HepG2 (cell line): ENCODE results near the gene FITM1. TPM values are rescaled to one million over a fixed set of nuclear protein-coding genes. Genes with fewer than 3 reads are reported as not detected.

Source experiments
- ATAC-seq: fragments of 200-7000 bp; cut with Tn5 transposase; 3 replicates; pipeline ENCODE4 v1.9.1; 2020; ENCODE audit warnings: mild to moderate bottlenecking, moderate library complexity
- BruUV-seq: library from RNA; stranded (reverse); fragments of 400-500 nt; replicated peaks from 2 replicates; lab custom pipeline; 2021; lab: Mats Ljungman, UMichigan
- CTCF ChIA-PET: fragments of 300-600 bp; formaldehyde crosslinking; extraction: SDS; loops from one replicate; lab custom pipeline; 2021; ENCODE audit warnings: low total read pairs, inconsistent platforms, low intra/inter-chr PET ratio; lab: Yijun Ruan, JAX
- POLR2A ChIA-PET: fragments of 350-600 bp; sonication (Branson Sonifier 250); formaldehyde crosslinking; loops from one replicate; lab custom pipeline; 2020; ENCODE audit warnings: antibody characterized with exemption, inconsistent platforms; lab: Yijun Ruan, JAX
- DNase-seq: peaks from one replicate; pipeline ENCODE4 v3.0.0-alpha.2; 2015; ENCODE audit warnings: low spot score
- FAIRE-seq: peaks from 3 replicates; lab custom pipeline; 2011; peaks lifted over from hg19 to GRCh38; lab: Jason Lieb, UNC
- H2AFZ ChIP-seq: one replicate; pipeline ENCODE4 v1.6.1; 2011; ENCODE audit warnings: low read length, inconsistent platforms
- H3K27ac ChIP-seq: fragments of 300-600 bp; 3 replicates; pipeline ENCODE4 v1.8.0; 2011; ENCODE audit warnings: mixed run types, mild to moderate bottlenecking, mixed read lengths, low read length, inconsistent platforms; ENCODE audit not compliant: insufficient read depth; ENCODE audit errors: extremely low read length
- H3K27me3 ChIP-seq, 2 experiments: fragments of 200-600 bp in 1 of 2; 2 replicates in 1 of 2; 3 replicates in 1 of 2; pipeline versions ENCODE4 v1.6.0 to v1.8.0; 2011; ENCODE audit warnings: low read length in 2 of 2, mild to moderate bottlenecking in 2 of 2, moderate library complexity in 2 of 2, inconsistent platforms in 1 of 2; ENCODE audit not compliant: insufficient read depth in 2 of 2, control insufficient read depth in 1 of 2
- H3K36me3 ChIP-seq, 2 experiments: fragments of 200-600 bp in 1 of 2; replicated peaks in 1 of 2; 2 replicates in 1 of 2; 3 replicates in 1 of 2; pipeline versions ENCODE4 v1.5.1 to v1.8.0; 2011; ENCODE audit warnings: low read length in 2 of 2, inconsistent platforms in 1 of 2; ENCODE audit not compliant: insufficient read depth in 2 of 2, control insufficient read depth in 1 of 2
- H3K4me1 ChIP-seq: 2 replicates; pipeline ENCODE4 v1.5.1; 2012; ENCODE audit warnings: low read length, inconsistent platforms; ENCODE audit not compliant: insufficient read depth
- H3K4me2 ChIP-seq: 2 replicates; pipeline ENCODE4 v1.6.0; 2011; ENCODE audit warnings: low read depth, low read length, inconsistent platforms
- H3K4me3 ChIP-seq, 3 experiments: fragments of 200-600 bp in 1 of 3; sonication (generic), shearing (Covaris generic) in 1 of 3; replicated peaks in 1 of 3; 2 replicates each; pipeline ENCODE4 v1.5.1; 2011 to 2016; ENCODE audit warnings: low read length in 3 of 3, inconsistent platforms in 2 of 3, low read depth in 2 of 3, mild to moderate bottlenecking in 2 of 3, control low read depth in 1 of 3, mixed read lengths in 1 of 3; ENCODE audit not compliant: insufficient read depth in 1 of 3
- H3K79me2 ChIP-seq: one replicate; pipeline ENCODE4 v1.6.1; 2011; ENCODE audit warnings: low read length, inconsistent platforms; ENCODE audit not compliant: insufficient read depth
- H3K9ac ChIP-seq: 2 replicates; pipeline ENCODE4 v1.6.0; 2011; ENCODE audit warnings: mild to moderate bottlenecking, low read depth, low read length, inconsistent platforms; ENCODE audit not compliant: insufficient read depth
- H3K9me3 ChIP-seq: 2 replicates; pipeline ENCODE4 v1.5.1; 2012; ENCODE audit warnings: mild to moderate bottlenecking, low read length
- H4K20me1 ChIP-seq: 2 replicates; pipeline ENCODE4 v1.6.0; 2011; ENCODE audit warnings: inconsistent platforms, mild to moderate bottlenecking, low read length, moderate library complexity; ENCODE audit not compliant: insufficient read depth
- KLF16 ChIP-seq, 2 experiments: sonication (generic) in 1 of 2; formaldehyde crosslinking in 1 of 2; IDR thresholded peaks; 2 replicates each; pipeline versions ENCODE4 v1.6.1 to v1.8.0; 2016 to 2023; ENCODE audit warnings: missing genetic modification reagents in 2 of 2, missing compliant biosample characterization in 1 of 2
- RBFOX2 ChIP-seq: fragments of 200-400 bp; formaldehyde crosslinking; IDR thresholded peaks from 2 replicates; pipeline ENCODE4 v1.6.1; 2017; ENCODE audit warnings: low read depth, mild to moderate bottlenecking, low read length
- RFX1 ChIP-seq: fragments of 450-650 bp; IDR thresholded peaks from 2 replicates; pipeline ENCODE4 v1.6.1; 2017
- SALL1 ChIP-seq: sonication (generic); formaldehyde crosslinking; IDR thresholded peaks from 2 replicates; pipeline ENCODE4 v1.8.0; 2022; ENCODE audit warnings: mild to moderate bottlenecking, missing genetic modification reagents
- SNAI1 ChIP-seq: sonication (generic); formaldehyde crosslinking; IDR thresholded peaks from 2 replicates; pipeline ENCODE4 v1.5.0; 2020; ENCODE audit warnings: mild to moderate bottlenecking, missing genetic modification reagents, borderline replicate concordance
- ZGPAT ChIP-seq: IDR thresholded peaks from 2 replicates; pipeline ENCODE4 v1.6.1; 2016; ENCODE audit warnings: mild to moderate bottlenecking
- ZNF281 ChIP-seq: sonication (generic); formaldehyde crosslinking; IDR thresholded peaks from 2 replicates; pipeline ENCODE4 v1.4.0; 2020; ENCODE audit warnings: missing genetic modification reagents, borderline replicate concordance
- ZNF570 ChIP-seq: sonication (generic); formaldehyde crosslinking; IDR thresholded peaks from 2 replicates; pipeline ENCODE4 v1.4.0; 2020; ENCODE audit warnings: mild to moderate bottlenecking, missing genetic modification reagents, borderline replicate concordance
- WGBS: methylation state at CpG from one replicate; pipeline ENCODE4 v1.1.6; 2017; ENCODE audit warnings: low lambda C conversion rate; 5-methylcytosine and 5-hydroxymethylcytosine counted together
- in situ Hi-C: cut with HindIII; loops from 2 replicates; pipeline ENCODE4 v1.10.0; 2017; ENCODE audit warnings: low pct_unique_long_range_greater_than_20kb; ENCODE audit not compliant: extremely low pct_ligation_motif_present
- intact Hi-C: fragments of 100-400 bp; cut with micrococcal nuclease; formaldehyde crosslinking; loops from one replicate; pipeline ENCODE4 v1.10.0; 2022; ENCODE audit not compliant: unreplicated experiment
- polyA plus RNA-seq, 8 experiments: library from polyadenylated mRNA; depleted of rRNA in 3 of 8; stranded (reverse) in 7 of 8; unstranded in 1 of 8; fragments of >200 nt; fragmentation: Illumina TruSeq in 4 of 8; extraction: Trizol in 4 of 8; gene quantifications; 2 replicates each; pipeline versions ENCODE4 v1.2.1 to v1.2.3, GENCODE V29; 2011 to 2016; ENCODE audit warnings: low read depth in 4 of 8, missing spikeins in 1 of 8, mixed read lengths in 1 of 8; ENCODE audit not compliant: insufficient read depth in 1 of 8
- total RNA-seq, 5 experiments: library from RNA; depleted of rRNA; stranded (reverse); fragments of >200 nt; fragmentation: Illumina TruSeq; extraction: Trizol; gene quantifications; 2 replicates each; pipeline ENCODE4 v1.2.3, GENCODE V29; 2016; ENCODE audit warnings: low read depth in 1 of 5
- TF ChIP-seq, protein P1 (sequence below): sonication (generic); formaldehyde crosslinking; IDR thresholded peaks from 2 replicates; pipeline ENCODE4 v1.4.0; 2020; ENCODE audit warnings: missing genetic modification reagents
- TF ChIP-seq, protein P2 (sequence below): sonication (generic); formaldehyde crosslinking; IDR thresholded peaks from 2 replicates; pipeline ENCODE4 v1.5.1; 2020; ENCODE audit warnings: mild to moderate bottlenecking, missing genetic modification reagents, moderate library complexity

Gene FITM1
- total and polyA plus RNA-seq, 2 of the 13 experiments (the other 11 are each of a cell fraction or from before 2014, with no cell fraction given): 2.7 to 5.8 TPM

DNA sequence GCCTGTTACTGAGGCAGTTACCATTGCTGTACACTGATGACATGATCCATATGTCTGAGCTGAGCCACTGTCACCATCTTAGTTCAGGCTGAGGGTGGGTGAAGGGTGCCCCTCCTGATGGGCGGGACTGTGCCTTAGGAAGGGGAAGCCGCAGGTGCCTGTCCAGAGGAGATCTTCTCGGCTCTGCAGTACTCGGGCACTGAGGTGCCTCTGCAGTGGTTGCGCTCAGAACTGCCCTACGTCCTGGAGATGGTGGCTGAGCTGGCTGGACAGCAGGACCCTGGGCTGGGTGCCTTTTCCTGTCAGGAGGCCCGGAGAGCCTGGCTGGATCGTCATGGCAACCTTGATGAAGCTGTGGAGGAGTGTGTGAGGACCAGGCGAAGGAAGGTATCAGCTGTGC, 20.5 kb downstream of the FITM1 start (continued):
- TF ChIP-seq ZNF281 (CRISPR knock-in tag): no peak
- no peak for TF ChIP-seq ZNF570
- TF ChIP-seq RFX1: peak; percentile 39; the same call in 1 of the 2 replicates
- peak in 1 of 2 experiments; percentile 52; a peak in 1 of 4 replicates for TF ChIP-seq KLF16 (CRISPR knock-in tag; IDR thresholded peaks at IDR 0.05)

- Histone ChIP-seq H3K79me2 (peaks cover 20% of the 10 kb centered on the region), H3K9me3 (no peaks in the 10 kb centered on the region), H3K27me3 (no peaks in the 10 kb centered on the region; a peak in 1 of 5 replicates), H4K20me1 (peaks cover 7% of the 10 kb centered on the region), H3K36me3 (peaks cover 49 to 57% of the 10 kb centered on the region in 2 experiments), H2AFZ (no peak overlapping the region), H3K4me1 (peaks cover 20% of the 10 kb centered on the region), H3K27ac (no peak overlapping the region), H3K4me2 (no peak overlapping the region), H3K9ac (no peak overlapping the region), H3K4me3 (no peak overlapping the region)
- WGBS: 96% methylated on average over 16 of the region's 16 CpGs
- BruUV-seq: no TSS peak
- intact Hi-C loops (no loop called here), in situ Hi-C loops (no loop called here)
- ChIA-PET POLR2A (interaction anchor here (1.3 to 11.8 kb wide), 5 partner anchors 8 to 37 kb away, joined by 3 to 233 read pairs (median 22); partner anchors contain the start of genes DCAF11, EMC9, IRF9 and NRL), CTCF (no interaction called here)
- no peak for ATAC-seq
- no peak for DNase-seq
- no peak for FAIRE-seq
- TF ChIP-seq, protein P1, sequence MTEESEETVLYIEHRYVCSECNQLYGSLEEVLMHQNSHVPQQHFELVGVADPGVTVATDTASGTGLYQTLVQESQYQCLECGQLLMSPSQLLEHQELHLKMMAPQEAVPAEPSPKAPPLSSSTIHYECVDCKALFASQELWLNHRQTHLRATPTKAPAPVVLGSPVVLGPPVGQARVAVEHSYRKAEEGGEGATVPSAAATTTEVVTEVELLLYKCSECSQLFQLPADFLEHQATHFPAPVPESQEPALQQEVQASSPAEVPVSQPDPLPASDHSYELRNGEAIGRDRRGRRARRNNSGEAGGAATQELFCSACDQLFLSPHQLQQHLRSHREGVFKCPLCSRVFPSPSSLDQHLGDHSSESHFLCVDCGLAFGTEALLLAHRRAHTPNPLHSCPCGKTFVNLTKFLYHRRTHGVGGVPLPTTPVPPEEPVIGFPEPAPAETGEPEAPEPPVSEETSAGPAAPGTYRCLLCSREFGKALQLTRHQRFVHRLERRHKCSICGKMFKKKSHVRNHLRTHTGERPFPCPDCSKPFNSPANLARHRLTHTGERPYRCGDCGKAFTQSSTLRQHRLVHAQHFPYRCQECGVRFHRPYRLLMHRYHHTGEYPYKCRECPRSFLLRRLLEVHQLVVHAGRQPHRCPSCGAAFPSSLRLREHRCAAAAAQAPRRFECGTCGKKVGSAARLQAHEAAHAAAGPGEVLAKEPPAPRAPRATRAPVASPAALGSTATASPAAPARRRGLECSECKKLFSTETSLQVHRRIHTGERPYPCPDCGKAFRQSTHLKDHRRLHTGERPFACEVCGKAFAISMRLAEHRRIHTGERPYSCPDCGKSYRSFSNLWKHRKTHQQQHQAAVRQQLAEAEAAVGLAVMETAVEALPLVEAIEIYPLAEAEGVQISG: no peak
- TF ChIP-seq SALL1 (CRISPR knock-in tag): no peak; the same call in 1 of the 2 replicates
- TF ChIP-seq RBFOX2: peak; percentile 57
- no peak for TF ChIP-seq SNAI1
- TF ChIP-seq, protein P2, sequence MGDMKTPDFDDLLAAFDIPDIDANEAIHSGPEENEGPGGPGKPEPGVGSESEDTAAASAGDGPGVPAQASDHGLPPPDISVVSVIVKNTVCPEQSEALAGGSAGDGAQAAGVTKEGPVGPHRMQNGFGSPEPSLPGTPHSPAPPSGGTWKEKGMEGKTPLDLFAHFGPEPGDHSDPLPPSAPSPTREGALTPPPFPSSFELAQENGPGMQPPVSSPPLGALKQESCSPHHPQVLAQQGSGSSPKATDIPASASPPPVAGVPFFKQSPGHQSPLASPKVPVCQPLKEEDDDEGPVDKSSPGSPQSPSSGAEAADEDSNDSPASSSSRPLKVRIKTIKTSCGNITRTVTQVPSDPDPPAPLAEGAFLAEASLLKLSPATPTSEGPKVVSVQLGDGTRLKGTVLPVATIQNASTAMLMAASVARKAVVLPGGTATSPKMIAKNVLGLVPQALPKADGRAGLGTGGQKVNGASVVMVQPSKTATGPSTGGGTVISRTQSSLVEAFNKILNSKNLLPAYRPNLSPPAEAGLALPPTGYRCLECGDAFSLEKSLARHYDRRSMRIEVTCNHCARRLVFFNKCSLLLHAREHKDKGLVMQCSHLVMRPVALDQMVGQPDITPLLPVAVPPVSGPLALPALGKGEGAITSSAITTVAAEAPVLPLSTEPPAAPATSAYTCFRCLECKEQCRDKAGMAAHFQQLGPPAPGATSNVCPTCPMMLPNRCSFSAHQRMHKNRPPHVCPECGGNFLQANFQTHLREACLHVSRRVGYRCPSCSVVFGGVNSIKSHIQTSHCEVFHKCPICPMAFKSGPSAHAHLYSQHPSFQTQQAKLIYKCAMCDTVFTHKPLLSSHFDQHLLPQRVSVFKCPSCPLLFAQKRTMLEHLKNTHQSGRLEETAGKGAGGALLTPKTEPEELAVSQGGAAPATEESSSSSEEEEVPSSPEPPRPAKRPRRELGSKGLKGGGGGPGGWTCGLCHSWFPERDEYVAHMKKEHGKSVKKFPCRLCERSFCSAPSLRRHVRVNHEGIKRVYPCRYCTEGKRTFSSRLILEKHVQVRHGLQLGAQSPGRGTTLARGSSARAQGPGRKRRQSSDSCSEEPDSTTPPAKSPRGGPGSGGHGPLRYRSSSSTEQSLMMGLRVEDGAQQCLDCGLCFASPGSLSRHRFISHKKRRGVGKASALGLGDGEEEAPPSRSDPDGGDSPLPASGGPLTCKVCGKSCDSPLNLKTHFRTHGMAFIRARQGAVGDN: peak; percentile 5; the same call in 1 of the 2 replicates
- no peak for TF ChIP-seq ZGPAT (CRISPR knock-in tag)
Observed at GRCh38 chr14:24151404-24152080, 21.1 kb downstream of the FITM1 start.
